Duodenal mucosa (tissue), 2 donors: ENCODE measurements around the gene ERC1.
"Not testable (repeated sequence)": the region's sequence is repeated elsewhere in the genome, so short reads cannot be mapped to it uniquely, and the experiment has no call there.

Experiments used
- H3K27ac ChIP-seq: one replicate; pipeline ENCODE4 v1.7.0; 2013; ENCODE audit warnings: low read depth, low read length
- H3K27me3 ChIP-seq, 2 donors: one replicate each; pipeline ENCODE4 v1.7.0; 2013; ENCODE audit warnings: low read length in 2 of 2, control low read depth in 1 of 2; ENCODE audit not compliant: insufficient read depth in 2 of 2, control insufficient read depth in 1 of 2
- H3K36me3 ChIP-seq, 2 donors: one replicate each; pipeline ENCODE4 v1.7.0; 2013; ENCODE audit warnings: low read length in 2 of 2, control low read depth in 1 of 2; ENCODE audit not compliant: insufficient read depth in 2 of 2, control insufficient read depth in 1 of 2
- H3K4me1 ChIP-seq, 2 donors: one replicate each; pipeline ENCODE4 v1.7.0; 2013; ENCODE audit warnings: low read length in 2 of 2, control low read depth in 1 of 2; ENCODE audit not compliant: insufficient read depth in 2 of 2, control insufficient read depth in 1 of 2
- H3K4me3 ChIP-seq, 2 donors: one replicate each; pipeline ENCODE4 v1.7.0; 2013; ENCODE audit warnings: low read length in 2 of 2, low read depth in 1 of 2
- H3K9ac ChIP-seq, 2 donors: one replicate each; pipeline ENCODE4 v1.7.0; 2013; ENCODE audit warnings: low read length in 2 of 2, low read depth in 1 of 2
- H3K9me3 ChIP-seq, 2 donors: one replicate each; pipeline ENCODE4 v1.7.0; 2013; ENCODE audit warnings: low read length in 2 of 2, control low read depth in 1 of 2; ENCODE audit not compliant: control insufficient read depth in 1 of 2

The ERC1 gene

DNA sequence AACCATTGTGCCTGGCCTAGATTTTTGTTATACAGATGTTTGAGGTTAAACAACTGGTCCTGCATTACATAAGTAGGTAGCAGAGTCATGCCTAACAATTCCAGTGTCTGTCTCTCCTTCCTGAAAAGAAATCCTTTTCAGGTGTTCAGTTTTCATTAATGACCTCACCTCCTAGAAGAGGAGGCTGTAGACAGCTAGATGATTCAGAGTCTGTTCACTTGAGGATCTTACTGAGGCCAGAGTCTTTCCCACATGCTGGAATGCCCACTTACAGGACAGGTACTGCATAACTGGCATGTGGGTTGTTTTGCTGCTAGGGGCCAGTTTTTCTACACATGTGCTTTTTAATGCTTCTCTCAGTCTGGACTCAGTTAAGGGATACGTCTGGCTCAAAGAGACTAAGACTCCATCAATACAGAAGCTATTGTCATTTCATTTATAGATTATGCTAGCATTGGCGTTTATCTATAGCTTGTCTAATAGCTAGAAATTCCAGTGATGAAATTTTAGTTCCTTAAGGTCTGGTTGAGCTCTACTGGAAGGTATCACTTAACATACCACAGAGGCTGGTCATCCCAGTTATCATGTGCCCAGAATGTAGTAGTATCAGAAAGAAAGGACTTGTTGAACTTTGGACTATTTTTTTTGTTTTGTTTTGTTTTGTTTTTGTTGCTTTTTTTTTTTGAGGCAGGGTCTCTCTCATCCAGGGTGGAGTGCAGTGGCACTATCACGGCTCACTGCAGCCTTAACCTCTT is 206.4 kb downstream of the ERC1 start:
- Histone ChIP-seq H3K36me3 (peaks cover 3 to 8% of the 10 kb centered on the region in 2 donors), H3K9me3 (peaks cover 2 to 10% of the 10 kb centered on the region in 2 donors), H3K9ac (no peak overlapping the region), H3K4me3 (no peak overlapping the region), H3K27ac (no peak overlapping the region), H3K4me1 (no peaks in the 10 kb centered on the region), H3K27me3 (no peaks in the 10 kb centered on the region)

DNA sequence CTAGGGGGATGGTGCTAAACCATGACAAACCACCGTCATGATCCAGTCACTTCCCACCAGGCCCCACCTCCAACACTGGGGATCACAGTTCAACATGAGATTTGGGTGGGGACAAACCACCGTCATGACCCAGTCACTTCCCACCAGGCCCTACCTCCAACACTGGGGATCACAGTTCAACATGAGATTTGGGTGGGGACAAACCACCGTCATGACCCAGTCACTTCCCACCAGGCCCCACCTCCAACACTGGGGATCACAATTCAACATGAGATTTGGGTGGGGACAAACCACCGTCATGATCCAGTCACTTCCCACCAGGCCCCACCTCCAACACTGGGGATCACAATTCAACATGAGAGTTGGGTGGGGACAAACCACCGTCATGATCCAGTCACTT is 207.8 kb downstream of the ERC1 start:
- not testable (repeated sequence) for H3K4me1 ChIP-seq, H3K27me3 ChIP-seq, H3K4me3 ChIP-seq, H3K9ac ChIP-seq, H3K36me3 ChIP-seq, H3K27ac ChIP-seq
- peaks cover 2 to 10% of the 10 kb centered on the region in 2 donors for H3K9me3 ChIP-seq

- peaks cover 2 to 10% of the 10 kb centered on the region in 2 donors for H3K9me3 ChIP-seq
- peaks cover 0 to 8% of the 10 kb centered on the region in 2 donors for H3K36me3 ChIP-seq
- H3K27me3 ChIP-seq, result no peaks in the 10 kb centered on the region
- H3K27ac ChIP-seq, result no peak overlapping the region
- H3K4me1 ChIP-seq, result no peaks in the 10 kb centered on the region
- H3K4me3 ChIP-seq, result no peak overlapping the region
- no peak overlapping the region for H3K9ac ChIP-seq
Observed at GRCh38 chr12:1199700-1200099, 208.7 kb downstream of the ERC1 start.

GRCh38 chr12:1201030-1201429 is 210.0 kb downstream of the ERC1 start:
- Histone ChIP-seq H3K9ac (no peak overlapping the region), H3K27ac (no peak overlapping the region), H3K27me3 (no peaks in the 10 kb centered on the region), H3K4me3 (no peak overlapping the region), H3K9me3 (peaks cover 2 to 10% of the 10 kb centered on the region in 2 donors), H3K36me3 (peaks cover 0 to 8% of the 10 kb centered on the region in 2 donors), H3K4me1 (peaks cover 0 to 4% of the 10 kb centered on the region in 2 donors)

GRCh38 chr12:1201886-1202285 is 210.9 kb downstream of the ERC1 start:
- Histone ChIP-seq H3K4me1 (peaks cover 0 to 9% of the 10 kb centered on the region in 2 donors), H3K27me3 (no peaks in the 10 kb centered on the region), H3K4me3 (no peak overlapping the region), H3K36me3 (peaks cover 0 to 8% of the 10 kb centered on the region in 2 donors), H3K9ac (no peak overlapping the region), H3K9me3 (peaks cover 2 to 10% of the 10 kb centered on the region in 2 donors), H3K27ac (no peak overlapping the region)

- H3K27me3 ChIP-seq, result no peaks in the 10 kb centered on the region
- no peak overlapping the region for H3K9ac ChIP-seq
- H3K27ac ChIP-seq, result no peak overlapping the region
- H3K4me1 ChIP-seq, result peaks cover 0 to 9% of the 10 kb centered on the region in 2 donors
- peaks cover 1 to 5% of the 10 kb centered on the region in 2 donors for H3K9me3 ChIP-seq
- H3K36me3 ChIP-seq, result peaks cover 0 to 2% of the 10 kb centered on the region in 2 donors
- no peak overlapping the region for H3K4me3 ChIP-seq
Observed at GRCh38 chr12:1203735-1204019, 212.7 kb downstream of the ERC1 start.

GRCh38 chr12:1204581-1205121 is 213.6 kb downstream of the ERC1 start:
- Histone ChIP-seq H3K27ac (no peak overlapping the region), H3K27me3 (no peaks in the 10 kb centered on the region), H3K4me3 (peak overlapping the region; percentile 58 to 62), H3K36me3 (no peaks in the 10 kb centered on the region), H3K9ac (peak overlapping the region; percentile 43 to 54), H3K4me1 (peaks cover 0 to 9% of the 10 kb centered on the region in 2 donors), H3K9me3 (no peaks in the 10 kb centered on the region)

DNA sequence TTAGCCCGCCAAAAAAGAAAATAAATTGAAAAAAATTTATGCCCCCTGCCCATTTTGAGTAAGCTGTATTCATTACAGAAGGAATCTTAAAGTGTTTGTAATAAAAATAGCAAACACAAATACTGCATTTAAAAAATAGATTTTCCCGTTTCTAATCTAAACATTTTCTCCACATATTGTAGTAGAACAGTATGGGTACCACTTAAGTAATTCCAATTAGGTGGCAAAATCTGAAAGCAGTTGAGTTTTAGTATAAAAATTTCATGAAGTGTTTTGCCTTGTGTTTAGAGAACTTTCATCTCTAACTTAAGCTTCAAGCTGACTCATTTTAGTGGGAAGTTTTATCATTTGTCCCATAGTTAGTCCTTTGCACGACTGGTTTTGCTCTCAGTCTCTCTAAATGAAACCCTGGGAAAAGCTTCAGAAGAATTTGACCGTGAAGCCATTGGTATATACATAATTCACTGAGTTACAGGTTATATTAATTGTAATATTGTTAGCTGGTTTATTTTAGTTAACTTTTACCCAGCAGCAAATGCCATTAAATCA is 214.6 kb downstream of the ERC1 start:
- Histone ChIP-seq H3K9ac (no peak overlapping the region), H3K9me3 (no peaks in the 10 kb centered on the region), H3K4me1 (peaks cover 0 to 9% of the 10 kb centered on the region in 2 donors), H3K27ac (no peak overlapping the region), H3K36me3 (no peaks in the 10 kb centered on the region), H3K4me3 (no peak overlapping the region), H3K27me3 (no peaks in the 10 kb centered on the region)

DNA sequence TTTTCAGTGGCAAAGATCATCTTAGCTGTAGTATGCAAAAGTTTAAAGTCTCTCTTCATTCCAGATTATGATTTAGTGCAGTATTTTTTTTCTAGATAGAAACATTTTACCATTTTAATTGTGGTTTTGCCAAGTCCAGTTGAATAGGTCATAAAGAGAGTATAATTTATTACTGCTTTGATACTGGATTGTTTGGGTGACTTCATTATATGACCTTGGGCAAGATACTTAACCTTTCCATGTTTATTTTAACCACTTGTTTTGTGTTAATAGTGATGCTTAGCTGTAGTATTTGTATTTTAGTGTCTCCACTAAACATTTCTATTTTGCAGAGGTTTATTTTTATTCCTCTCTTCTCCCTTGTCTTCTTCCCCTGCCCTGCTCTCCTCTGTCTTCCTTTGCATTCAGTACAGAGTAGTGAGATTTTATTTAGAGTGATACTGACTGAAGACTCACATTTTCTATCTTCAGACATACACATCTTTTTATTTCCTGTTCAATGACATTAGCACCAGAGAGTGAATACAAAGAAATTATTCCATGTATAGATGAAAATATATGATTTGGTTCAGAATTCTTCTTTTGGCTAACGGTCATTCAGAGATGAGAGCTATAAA is 215.2 kb downstream of the ERC1 start:
- Histone ChIP-seq H3K4me3 (no peak overlapping the region), H3K27ac (no peak overlapping the region), H3K27me3 (no peaks in the 10 kb centered on the region), H3K4me1 (peaks cover 0 to 9% of the 10 kb centered on the region in 2 donors), H3K36me3 (no peaks in the 10 kb centered on the region), H3K9me3 (no peaks in the 10 kb centered on the region), H3K9ac (no peak overlapping the region)

DNA sequence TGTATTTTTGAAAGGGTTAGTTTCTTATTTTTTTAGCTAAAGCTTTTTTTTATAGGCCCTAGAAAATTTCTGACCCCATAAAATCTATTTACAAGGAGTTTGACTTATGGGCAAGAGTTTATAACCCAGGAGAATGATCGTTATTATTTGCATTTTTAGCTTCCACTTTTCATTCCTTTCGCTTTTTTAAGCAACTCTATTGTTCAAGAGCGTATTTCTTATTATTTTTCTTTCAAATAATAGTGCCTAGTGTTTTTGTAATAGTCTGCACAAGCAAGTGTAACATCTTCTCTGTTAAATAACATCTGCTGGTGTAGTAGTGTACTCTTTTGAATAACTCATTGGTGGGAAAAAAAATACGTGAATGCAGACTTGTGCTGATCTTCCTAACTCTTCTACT is 216.3 kb downstream of the ERC1 start:
- H3K27me3 ChIP-seq, result no peaks in the 10 kb centered on the region
- H3K36me3 ChIP-seq, result no peaks in the 10 kb centered on the region
- H3K9me3 ChIP-seq, result no peaks in the 10 kb centered on the region
- no peak overlapping the region for H3K4me3 ChIP-seq
- H3K9ac ChIP-seq, result no peak overlapping the region
- peaks cover under 1 to 13% of the 10 kb centered on the region in 2 donors for H3K4me1 ChIP-seq
- no peak overlapping the region for H3K27ac ChIP-seq
